CD4-positive, alpha-beta memory T cell (primary cell): ENCODE measurements around the gene IGSF23. TPM values are rescaled to one million over a fixed set of nuclear protein-coding genes. Genes with fewer than 3 reads are reported as not detected.
A peak's percentile ranks its signal among the peaks of the same experiment; 100 is the strongest.
"Not testable (repeated sequence)": the region's sequence is repeated elsewhere in the genome, so short reads cannot be mapped to it uniquely, and the experiment has no call there.

Experiments
- CTCF ChIA-PET: fragments of 350-600 bp; sonication (Branson Sonifier 250); formaldehyde crosslinking; loops from one replicate; lab custom pipeline; 2021; ENCODE audit warnings: inconsistent platforms; ENCODE audit not compliant: partially characterized antibody; lab: Charles Lee
- POLR2A ChIA-PET: fragments of 350-600 bp; sonication (Branson Sonifier 250); formaldehyde crosslinking; loops from one replicate; lab custom pipeline; 2021; ENCODE audit not compliant: partially characterized antibody; lab: Charles Lee
- DNase-seq, 5 donors: peaks; one replicate each; pipeline versions ENCODE4 v3.0.0 to v3.0.0-alpha.2; 2020 to 2022; ENCODE audit warnings: mixed read lengths in 1 of 5
- H3K27ac ChIP-seq: one replicate; pipeline ENCODE4 v1.7.0; 2013; ENCODE audit warnings: low read depth, low read length
- H3K27me3 ChIP-seq: 2 replicates; pipeline ENCODE4 v1.7.0; 2013; ENCODE audit warnings: mild to moderate bottlenecking, low read length, moderate library complexity; ENCODE audit not compliant: insufficient read depth
- H3K36me3 ChIP-seq: 2 replicates; pipeline ENCODE4 v1.7.0; 2013; ENCODE audit warnings: mild to moderate bottlenecking, low read length, moderate library complexity; ENCODE audit not compliant: insufficient read depth
- H3K4me1 ChIP-seq: 2 replicates; pipeline ENCODE4 v1.7.0; 2013; ENCODE audit warnings: mild to moderate bottlenecking, low read length, moderate library complexity; ENCODE audit not compliant: insufficient read depth
- H3K4me3 ChIP-seq, 2 donors: one replicate each; pipeline ENCODE4 v1.7.0; 2013; ENCODE audit warnings: low read length in 2 of 2, mild to moderate bottlenecking in 1 of 2
- H3K9me3 ChIP-seq, 2 donors: one replicate each; pipeline ENCODE4 v1.7.0; 2013; ENCODE audit warnings: low read length in 2 of 2, control low read depth in 1 of 2; ENCODE audit not compliant: control insufficient read depth in 1 of 2
- H3K27ac Mint-ChIP-seq, 7 donors: one replicate each; pipeline ENCODE4 v1.8.0; 2020 to 2021; ENCODE audit warnings: mixed read lengths in 7 of 7, mild to moderate bottlenecking in 6 of 7, inconsistent platforms in 3 of 7, moderate library complexity in 3 of 7
- H3K27me3 Mint-ChIP-seq, 2 donors: one replicate each; pipeline ENCODE4 v1.8.0; 2020 to 2021; ENCODE audit warnings: mixed read lengths in 2 of 2
- H3K36me3 Mint-ChIP-seq, 2 donors: one replicate each; pipeline ENCODE4 v1.8.0; 2020 to 2021; ENCODE audit warnings: mixed read lengths in 2 of 2, inconsistent platforms in 1 of 2, mild to moderate bottlenecking in 1 of 2
- H3K4me1 Mint-ChIP-seq, 4 donors: one replicate each; pipeline ENCODE4 v1.8.0; 2020 to 2021; ENCODE audit warnings: mixed read lengths in 4 of 4, mild to moderate bottlenecking in 1 of 4
- H3K4me3 Mint-ChIP-seq, 8 donors: one replicate each; pipeline ENCODE4 v1.8.0; 2020 to 2021; ENCODE audit warnings: mixed read lengths in 8 of 8, mild to moderate bottlenecking in 7 of 8, moderate library complexity in 6 of 8, inconsistent platforms in 3 of 8
- H3K9me3 Mint-ChIP-seq, 8 donors: one replicate each; pipeline ENCODE4 v1.8.0; 2020 to 2021; ENCODE audit warnings: mixed read lengths in 8 of 8, mild to moderate bottlenecking in 5 of 8, inconsistent platforms in 3 of 8, moderate library complexity in 1 of 8
- intact Hi-C: fragments of 100-400 bp; cut with micrococcal nuclease; formaldehyde crosslinking; loops from one replicate; pipeline ENCODE4 v1.15.1; 2023
- polyA plus RNA-seq, 2 donors: library from polyadenylated mRNA; unstranded; fragments of 300-500 nt; fragmentation: Illumina TruSeq; gene quantifications; one replicate each; pipeline ENCODE4 v1.2.3, GENCODE V29; 2021
- total RNA-seq, 2 experiments: library from RNA; stranded (reverse); gene quantifications; one replicate each; pipeline ENCODE4 v1.2.3, GENCODE V29; 2021

Gene IGSF23
- total and polyA plus RNA-seq, 4 experiments from 2014 or later, result not detected

- peaks cover 5 to 17% of the 10 kb centered on the region in 2 donors for H3K27me3 Mint-ChIP-seq
- DNase-seq, result no peak
- H3K4me3 Mint-ChIP-seq, result no peak overlapping the region
- H3K4me1 Mint-ChIP-seq, result no peaks in the 10 kb centered on the region
- no peak overlapping the region for H3K4me3 ChIP-seq
- intact Hi-C loops, result no loop called here
- no peak overlapping the region for H3K27ac Mint-ChIP-seq
- H3K36me3 ChIP-seq, result no peaks in the 10 kb centered on the region
- ChIA-PET CTCF (interaction anchor here (1.5 kb wide), 1 partner anchor 68 kb away, joined by 4 read pairs; no protein-coding TSS in a partner anchor), POLR2A (no interaction called here)
- no peaks in the 10 kb centered on the region for H3K4me1 ChIP-seq
- no peaks in the 10 kb centered on the region for H3K27me3 ChIP-seq
- H3K9me3 Mint-ChIP-seq, result peaks cover 0 to 35% (median 10%) of the 10 kb centered on the region in 8 donors
- no peaks in the 10 kb centered on the region for H3K9me3 ChIP-seq
- H3K36me3 Mint-ChIP-seq, result no peaks in the 10 kb centered on the region
- no peak overlapping the region for H3K27ac ChIP-seq
These were observed 24.6 kb upstream of the IGSF23 start for GRCh38 chr19:44588771-44589112.

DNA sequence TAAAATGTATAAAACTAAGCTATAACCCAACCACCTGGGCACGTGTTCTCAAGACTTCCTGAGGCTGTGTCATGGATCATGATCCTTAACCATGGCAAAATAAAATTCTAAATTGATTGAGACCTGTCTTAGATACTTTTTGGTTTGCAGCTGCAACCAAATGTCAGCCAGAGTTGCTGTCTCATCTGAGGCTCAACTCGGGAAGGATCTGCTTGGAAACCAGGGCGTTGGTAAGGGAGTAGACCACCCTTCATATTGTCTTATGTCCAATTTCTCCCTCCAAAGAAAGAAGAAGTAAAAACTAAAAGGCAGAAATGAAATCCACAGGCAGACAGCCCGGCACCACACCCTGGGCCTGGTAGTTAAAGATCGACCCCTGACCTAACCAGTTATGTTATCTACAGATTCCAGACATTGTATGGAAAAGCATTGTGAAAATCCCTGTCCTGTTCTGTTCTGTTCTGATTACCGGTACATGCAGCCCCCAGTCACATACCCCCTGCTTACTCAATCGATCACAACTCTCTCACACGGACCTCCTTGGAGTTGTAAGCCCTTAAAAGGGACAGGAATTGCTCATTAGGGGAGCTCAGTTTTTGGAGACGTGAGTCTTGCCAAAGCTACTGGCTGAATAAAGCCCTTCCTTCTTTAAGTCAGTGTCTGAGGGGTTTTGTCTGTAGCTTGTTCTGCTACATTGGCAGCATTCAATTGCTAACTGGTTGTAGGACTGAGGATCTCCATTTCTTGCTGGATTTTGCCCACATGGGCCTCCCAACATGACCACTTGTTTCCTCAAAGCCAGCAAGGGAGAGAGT is 22.9 kb upstream of the IGSF23 start:
- Histone ChIP-seq H3K4me1 (no peaks in the 10 kb centered on the region), H3K27ac (no peak overlapping the region), H3K9me3 (no peaks in the 10 kb centered on the region), H3K36me3 (no peaks in the 10 kb centered on the region), H3K4me3 (no peak overlapping the region), H3K27me3 (no peaks in the 10 kb centered on the region)
- ChIA-PET CTCF (no interaction called here), POLR2A (no interaction called here)
- no peak overlapping the region for H3K27ac Mint-ChIP-seq
- H3K27me3 Mint-ChIP-seq, result peaks cover 3 to 20% of the 10 kb centered on the region in 2 donors
- intact Hi-C loops, result no loop called here
- H3K9me3 Mint-ChIP-seq, result peaks cover 0 to 33% (median 9%) of the 10 kb centered on the region in 8 donors
- no peaks in the 10 kb centered on the region for H3K36me3 Mint-ChIP-seq
- no peak overlapping the region for H3K4me3 Mint-ChIP-seq
- no peaks in the 10 kb centered on the region for H3K4me1 Mint-ChIP-seq
- DNase-seq, result no peak

- H3K4me3 Mint-ChIP-seq, H3K36me3 ChIP-seq, H3K27me3 ChIP-seq, CTCF ChIA-PET, H3K4me3 ChIP-seq, H3K4me1 Mint-ChIP-seq, POLR2A ChIA-PET, H3K27ac ChIP-seq, DNase-seq, intact Hi-C loops, H3K36me3 Mint-ChIP-seq, H3K4me1 ChIP-seq, H3K9me3 ChIP-seq: not testable (repeated sequence)
- Mint-ChIP-seq H3K9me3 (peaks cover 0 to 33% (median 10%) of the 10 kb centered on the region in 8 donors), H3K27me3 (peaks cover 6 to 25% of the 10 kb centered on the region in 2 donors), H3K27ac (peak overlapping the region in 1 of 7 donors; percentile 58)
These were observed 21.9 kb upstream of the IGSF23 start for GRCh38 chr19:44591340-44591993.

DNA sequence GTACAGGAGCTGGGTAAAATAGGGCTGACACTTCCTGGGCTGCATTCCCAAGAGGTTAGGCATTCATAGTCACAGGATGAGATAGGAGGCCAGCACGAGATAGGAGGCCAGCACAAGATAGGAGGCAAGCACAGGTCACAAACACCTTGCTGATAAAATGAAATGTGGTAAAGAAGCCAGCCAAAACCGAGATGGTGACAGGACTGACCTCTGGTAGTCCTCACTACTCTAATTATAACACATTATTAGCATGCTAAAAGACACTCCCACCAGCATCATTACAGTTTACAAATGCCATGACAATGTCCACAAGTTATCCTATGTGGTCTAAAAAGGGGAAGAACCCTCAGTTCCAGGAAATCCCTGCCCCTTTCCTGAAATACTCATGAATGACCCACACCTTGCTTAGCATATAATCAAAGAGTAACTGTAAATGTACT is 20.9 kb upstream of the IGSF23 start:
- DNase-seq, result no peak
- intact Hi-C loops, result no loop called here
- Mint-ChIP-seq H3K27me3 (peaks cover 12 to 27% of the 10 kb centered on the region in 2 donors), H3K36me3 (no peaks in the 10 kb centered on the region), H3K4me3 (no peak overlapping the region), H3K4me1 (no peaks in the 10 kb centered on the region), H3K9me3 (peaks cover 0 to 41% (median 6%) of the 10 kb centered on the region in 8 donors), H3K27ac (no peak overlapping the region)
- Histone ChIP-seq H3K36me3 (no peaks in the 10 kb centered on the region), H3K27me3 (no peaks in the 10 kb centered on the region), H3K4me1 (no peaks in the 10 kb centered on the region), H3K4me3 (no peak overlapping the region), H3K27ac (no peak overlapping the region), H3K9me3 (no peaks in the 10 kb centered on the region)
- POLR2A ChIA-PET, result no interaction called here
- CTCF ChIA-PET, result no interaction called here

- intact Hi-C loops, result no loop called here
- peaks cover 0 to 3% of the 10 kb centered on the region in 2 donors for H3K9me3 ChIP-seq
- peaks cover 14 to 27% of the 10 kb centered on the region in 2 donors for H3K27me3 Mint-ChIP-seq
These were observed 20.1 kb upstream of the IGSF23 start for GRCh38 chr19:44593294-44593693.

DNA sequence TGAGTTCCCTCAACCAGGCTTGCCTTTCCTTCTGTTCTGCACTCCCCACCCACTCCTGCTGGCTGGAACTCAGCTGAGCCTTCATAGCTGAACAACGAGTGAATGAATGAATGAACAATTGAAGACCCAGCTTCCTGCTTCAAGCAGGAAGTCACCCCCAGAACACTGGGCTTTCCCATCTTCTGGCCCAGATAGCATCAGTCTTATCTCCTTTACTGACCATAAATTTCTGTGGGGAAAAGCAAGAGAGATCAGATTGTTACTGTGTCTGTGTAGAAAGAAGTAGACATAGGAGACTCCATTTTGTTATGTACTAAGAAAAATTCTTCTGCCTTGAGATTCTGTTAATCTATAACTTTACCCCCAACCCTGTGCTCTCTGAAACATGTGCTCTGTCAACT is 19.5 kb upstream of the IGSF23 start:
- H3K36me3 Mint-ChIP-seq, H3K27ac ChIP-seq, H3K4me3 Mint-ChIP-seq, DNase-seq, intact Hi-C loops, CTCF ChIA-PET, H3K36me3 ChIP-seq, H3K4me3 ChIP-seq, POLR2A ChIA-PET, H3K4me1 ChIP-seq, H3K27ac Mint-ChIP-seq, H3K4me1 Mint-ChIP-seq, H3K27me3 ChIP-seq, H3K9me3 ChIP-seq: not testable (repeated sequence)
- peaks cover 14 to 27% of the 10 kb centered on the region in 2 donors for H3K27me3 Mint-ChIP-seq
- peaks cover 0 to 42% (median 14%) of the 10 kb centered on the region in 8 donors for H3K9me3 Mint-ChIP-seq

More at GRCh38 chr19:44593294-44593693, 20.1 kb upstream of the IGSF23 start:
- DNase-seq, result no peak
- H3K36me3 Mint-ChIP-seq, result no peaks in the 10 kb centered on the region
- no peak overlapping the region for H3K4me3 Mint-ChIP-seq
- ChIA-PET POLR2A (no interaction called here), CTCF (no interaction called here)
- Histone ChIP-seq H3K27ac (no peak overlapping the region), H3K27me3 (no peaks in the 10 kb centered on the region), H3K4me1 (no peaks in the 10 kb centered on the region), H3K4me3 (no peak overlapping the region), H3K36me3 (no peaks in the 10 kb centered on the region)
- no peaks in the 10 kb centered on the region for H3K4me1 Mint-ChIP-seq
- H3K9me3 Mint-ChIP-seq, result peaks cover 0 to 42% (median 13%) of the 10 kb centered on the region in 8 donors
- no peak overlapping the region for H3K27ac Mint-ChIP-seq

DNA sequence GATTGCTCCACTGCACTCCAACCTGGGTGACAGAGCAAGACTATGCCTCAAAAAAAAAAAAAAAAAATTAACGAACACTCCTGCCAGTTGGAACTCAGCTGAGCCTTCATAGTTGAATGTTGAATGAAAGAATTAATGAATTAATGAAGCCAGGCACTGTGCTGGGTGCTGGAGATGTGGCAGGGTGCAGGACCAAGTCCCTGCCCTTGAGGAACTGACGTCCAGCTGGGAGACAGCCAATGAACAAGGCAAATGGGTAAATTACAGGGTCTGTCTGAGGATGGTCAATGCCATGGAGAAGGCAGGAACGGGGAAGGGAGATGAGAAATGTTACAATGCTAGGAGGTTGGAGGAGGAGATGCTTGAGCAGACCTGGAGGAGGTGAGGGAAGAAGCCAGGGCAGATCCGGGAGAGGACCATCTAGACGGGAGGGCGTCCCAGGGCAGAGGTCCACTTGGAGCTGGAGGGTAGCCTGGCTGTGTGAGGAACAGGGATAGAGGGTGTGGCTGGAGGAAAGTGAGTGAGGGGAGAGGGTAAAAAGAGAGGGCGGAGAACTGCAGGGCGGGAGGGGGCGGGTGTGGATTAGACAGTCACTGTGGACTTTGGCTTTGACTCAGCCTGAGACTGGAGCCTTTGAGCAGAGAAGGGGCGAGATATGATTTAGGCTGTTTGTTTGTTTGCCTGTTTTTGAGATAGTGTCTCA is 16.8 kb upstream of the IGSF23 start:
- POLR2A ChIA-PET, result no interaction called here

More for the DNA sequence above, 16.8 kb upstream of the IGSF23 start:
- intact Hi-C loops, result no loop called here
- H3K4me3 ChIP-seq, result no peak overlapping the region
- no peak overlapping the region for H3K27ac ChIP-seq
- no peak overlapping the region for H3K27ac Mint-ChIP-seq
- no peaks in the 10 kb centered on the region for H3K36me3 ChIP-seq
- peaks cover 0 to 5% of the 10 kb centered on the region in 2 donors for H3K9me3 ChIP-seq
- H3K27me3 Mint-ChIP-seq, result peaks cover 14 to 17% of the 10 kb centered on the region in 2 donors
- CTCF ChIA-PET, result no interaction called here
- no peaks in the 10 kb centered on the region for H3K27me3 ChIP-seq
- H3K4me3 Mint-ChIP-seq, result no peak overlapping the region
- no peak for DNase-seq
- no peaks in the 10 kb centered on the region for H3K4me1 Mint-ChIP-seq
- H3K36me3 Mint-ChIP-seq, result no peaks in the 10 kb centered on the region
- H3K9me3 Mint-ChIP-seq, result peaks cover 0 to 37% (median 12%) of the 10 kb centered on the region in 8 donors
- H3K4me1 ChIP-seq, result no peaks in the 10 kb centered on the region
